Activated CD8-positive, alpha-beta memory T cell treated with anti-CD3 and anti-CD28 coated beads, Interleukin-2, amount 50 U/mL, for 1 hour (primary cell): ENCODE results near the gene MEIS2.

Experiments
- DNase-seq: peaks from one replicate; pipeline ENCODE4 v3.0.0-alpha.2; 2020; ENCODE audit errors: extremely low read depth

The MEIS2 gene

GRCh38 chr15:36936613-36937012, 163.7 kb downstream of the MEIS2 start:
- no peak for DNase-seq

- DNase-seq: no peak
Measured at GRCh38 chr15:36933255-36933990, 166.9 kb downstream of the MEIS2 start.

GRCh38 chr15:36932070-36932469, 168.3 kb downstream of the MEIS2 start:
- no peak for DNase-seq

- DNase-seq: no peak
Measured at GRCh38 chr15:36931434-36931833, 168.9 kb downstream of the MEIS2 start.

GRCh38 chr15:36926427-36926825, 173.9 kb downstream of the MEIS2 start:
- DNase-seq: no peak

- no peak for DNase-seq
Measured at GRCh38 chr15:36925653-36926426, 174.5 kb downstream of the MEIS2 start.

- DNase-seq: no peak
Measured at GRCh38 chr15:36925049-36925448, 175.3 kb downstream of the MEIS2 start.

- no peak for DNase-seq
Measured at GRCh38 chr15:36924034-36924433, 176.3 kb downstream of the MEIS2 start.

GRCh38 chr15:36921484-36922091, 178.8 kb downstream of the MEIS2 start:
- no peak for DNase-seq

- no peak for DNase-seq
Measured at GRCh38 chr15:36917411-36918267, 182.7 kb downstream of the MEIS2 start.

- no peak for DNase-seq
Measured at GRCh38 chr15:36914960-36915808, 185.2 kb downstream of the MEIS2 start.

- DNase-seq: no peak
Measured at GRCh38 chr15:36914466-36914865, 185.9 kb downstream of the MEIS2 start.

GRCh38 chr15:36912311-36912712, 188.0 kb downstream of the MEIS2 start:
- DNase-seq: no peak

- DNase-seq: no peak
Measured at GRCh38 chr15:36911322-36911944, 188.9 kb downstream of the MEIS2 start.

- no peak for DNase-seq
Measured at GRCh38 chr15:36908991-36909390, 191.4 kb downstream of the MEIS2 start.

- no peak for DNase-seq
Measured at GRCh38 chr15:36907295-36907694, 193.1 kb downstream of the MEIS2 start.

GRCh38 chr15:36905908-36906307, 194.4 kb downstream of the MEIS2 start:
- DNase-seq: no peak

- no peak for DNase-seq
Measured at GRCh38 chr15:36904715-36905114, 195.6 kb downstream of the MEIS2 start.

GRCh38 chr15:36903922-36904556, 196.3 kb downstream of the MEIS2 start:
- no peak for DNase-seq

- DNase-seq: no peak
Measured at GRCh38 chr15:36903195-36903594, 197.2 kb downstream of the MEIS2 start.
